ENCODE measurements around the gene ZBTB7C. TPM values are rescaled to one million over a fixed set of nuclear protein-coding genes. Genes with fewer than 3 reads are reported as not detected.

Gene ZBTB7C
- total RNA-seq, 1 donor from 2014 or later: 13.0 TPM

- no peak for TF ChIP-seq CTCF (conservative IDR thresholded peaks at IDR 0.05)
These were observed 69.5 kb downstream of the ZBTB7C start for GRCh38 chr18:48339692-48340091.

GRCh38 chr18:48338915-48339314, 70.3 kb downstream of the ZBTB7C start:
- peaks cover 23% of the 10 kb centered on the region for H3K4me1 Mint-ChIP-seq (ENCODE audit: unreplicated experiment)
- H3K36me3 Mint-ChIP-seq: no peaks in the 10 kb centered on the region
- peaks cover 3% of the 10 kb centered on the region for H3K27me3 Mint-ChIP-seq
- no peaks in the 10 kb centered on the region for H3K9me3 Mint-ChIP-seq
- TF ChIP-seq CTCF (conservative IDR thresholded peaks at IDR 0.05): no peak
- no peak overlapping the region for H3K27ac Mint-ChIP-seq
- no peak for DNase-seq (ENCODE audit: extremely low spot score, unreplicated experiment)
- no peak overlapping the region for H3K4me3 Mint-ChIP-seq

More at GRCh38 chr18:48339692-48340091, 69.5 kb downstream of the ZBTB7C start:
- Mint-ChIP-seq H3K27me3 (peaks cover 3% of the 10 kb centered on the region), H3K4me1 (ENCODE audit: unreplicated experiment) (peaks cover 23% of the 10 kb centered on the region), H3K36me3 (no peaks in the 10 kb centered on the region), H3K27ac (no peak overlapping the region), H3K4me3 (no peak overlapping the region), H3K9me3 (no peaks in the 10 kb centered on the region)
- DNase-seq (ENCODE audit: extremely low spot score, unreplicated experiment): no peak

GRCh38 chr18:48337053-48337452, 72.1 kb downstream of the ZBTB7C start:
- no peaks in the 10 kb centered on the region for H3K36me3 Mint-ChIP-seq
- TF ChIP-seq CTCF (conservative IDR thresholded peaks at IDR 0.05): no peak

GRCh38 chr18:48336332-48336731, 72.9 kb downstream of the ZBTB7C start:
- no peak for DNase-seq (ENCODE audit: extremely low spot score, unreplicated experiment)
- Mint-ChIP-seq H3K9me3 (no peaks in the 10 kb centered on the region), H3K4me1 (ENCODE audit: unreplicated experiment) (peaks cover 13% of the 10 kb centered on the region), H3K27me3 (peaks cover 10% of the 10 kb centered on the region), H3K4me3 (no peak overlapping the region), H3K36me3 (no peaks in the 10 kb centered on the region), H3K27ac (no peak overlapping the region)
- no peak for TF ChIP-seq CTCF (conservative IDR thresholded peaks at IDR 0.05)

More at GRCh38 chr18:48337053-48337452, 72.1 kb downstream of the ZBTB7C start:
- Mint-ChIP-seq H3K4me3 (no peak overlapping the region), H3K9me3 (no peaks in the 10 kb centered on the region), H3K27ac (no peak overlapping the region), H3K27me3 (peaks cover 12% of the 10 kb centered on the region), H3K4me1 (ENCODE audit: unreplicated experiment) (peaks cover 13% of the 10 kb centered on the region)
- no peak for DNase-seq (ENCODE audit: extremely low spot score, unreplicated experiment)

GRCh38 chr18:48335829-48336228, 73.4 kb downstream of the ZBTB7C start:
- Mint-ChIP-seq H3K36me3 (no peaks in the 10 kb centered on the region), H3K27me3 (peaks cover 10% of the 10 kb centered on the region), H3K9me3 (no peaks in the 10 kb centered on the region), H3K4me1 (ENCODE audit: unreplicated experiment) (peaks cover 9% of the 10 kb centered on the region), H3K4me3 (no peak overlapping the region), H3K27ac (no peak overlapping the region)
- TF ChIP-seq CTCF (conservative IDR thresholded peaks at IDR 0.05): no peak
- no peak for DNase-seq (ENCODE audit: extremely low spot score, unreplicated experiment)

- Mint-ChIP-seq H3K9me3 (no peaks in the 10 kb centered on the region), H3K27ac (no peak overlapping the region), H3K4me3 (no peak overlapping the region), H3K36me3 (no peaks in the 10 kb centered on the region), H3K4me1 (ENCODE audit: unreplicated experiment) (peaks cover 5% of the 10 kb centered on the region), H3K27me3 (peaks cover 14% of the 10 kb centered on the region)
- no peak for DNase-seq (ENCODE audit: extremely low spot score, unreplicated experiment)
- TF ChIP-seq CTCF (conservative IDR thresholded peaks at IDR 0.05): no peak
These were observed 74.3 kb downstream of the ZBTB7C start for GRCh38 chr18:48334845-48335244.

Measured in type B pancreatic cell (in vitro differentiated cells).